A549 (cell line): ENCODE measurements around the gene MEF2C.

Experiments
- TF ChIP-seq, protein P1 (sequence below): fragments of >200 bp; sonication (Bioruptor Twin); formaldehyde crosslinking; IDR thresholded peaks from 3 replicates; pipeline ENCODE4 v1.5.1; 2016
- TF ChIP-seq, protein P2 (sequence below): fragments of 200-600 bp; sonication (generic); IDR thresholded peaks from 2 replicates; pipeline ENCODE4 v1.6.1; 2016; ENCODE audit warnings: antibody characterized with exemption, mild to moderate bottlenecking, moderate library complexity

DNA sequence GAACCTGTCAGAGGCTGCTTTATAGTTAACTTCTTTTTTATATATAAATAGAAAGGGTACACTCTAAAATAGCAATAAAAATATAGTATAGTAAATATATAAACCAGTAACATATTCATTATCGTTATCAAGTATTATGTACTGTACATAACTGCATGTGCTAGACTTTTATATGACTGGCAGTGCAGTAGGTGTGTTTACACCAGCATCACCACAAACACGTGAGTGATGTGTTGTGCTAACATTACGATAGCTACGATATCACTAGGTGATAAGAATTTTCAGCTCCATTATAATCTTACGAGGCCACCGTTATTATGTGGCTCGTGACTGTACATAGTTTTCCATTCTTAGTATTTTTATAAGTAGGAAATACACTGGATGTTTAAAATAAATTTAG lies 43.8 kb upstream of the MEF2C start:
- TF ChIP-seq, protein P1, sequence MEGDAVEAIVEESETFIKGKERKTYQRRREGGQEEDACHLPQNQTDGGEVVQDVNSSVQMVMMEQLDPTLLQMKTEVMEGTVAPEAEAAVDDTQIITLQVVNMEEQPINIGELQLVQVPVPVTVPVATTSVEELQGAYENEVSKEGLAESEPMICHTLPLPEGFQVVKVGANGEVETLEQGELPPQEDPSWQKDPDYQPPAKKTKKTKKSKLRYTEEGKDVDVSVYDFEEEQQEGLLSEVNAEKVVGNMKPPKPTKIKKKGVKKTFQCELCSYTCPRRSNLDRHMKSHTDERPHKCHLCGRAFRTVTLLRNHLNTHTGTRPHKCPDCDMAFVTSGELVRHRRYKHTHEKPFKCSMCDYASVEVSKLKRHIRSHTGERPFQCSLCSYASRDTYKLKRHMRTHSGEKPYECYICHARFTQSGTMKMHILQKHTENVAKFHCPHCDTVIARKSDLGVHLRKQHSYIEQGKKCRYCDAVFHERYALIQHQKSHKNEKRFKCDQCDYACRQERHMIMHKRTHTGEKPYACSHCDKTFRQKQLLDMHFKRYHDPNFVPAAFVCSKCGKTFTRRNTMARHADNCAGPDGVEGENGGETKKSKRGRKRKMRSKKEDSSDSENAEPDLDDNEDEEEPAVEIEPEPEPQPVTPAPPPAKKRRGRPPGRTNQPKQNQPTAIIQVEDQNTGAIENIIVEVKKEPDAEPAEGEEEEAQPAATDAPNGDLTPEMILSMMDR, result no peak
- TF ChIP-seq, protein P2, sequence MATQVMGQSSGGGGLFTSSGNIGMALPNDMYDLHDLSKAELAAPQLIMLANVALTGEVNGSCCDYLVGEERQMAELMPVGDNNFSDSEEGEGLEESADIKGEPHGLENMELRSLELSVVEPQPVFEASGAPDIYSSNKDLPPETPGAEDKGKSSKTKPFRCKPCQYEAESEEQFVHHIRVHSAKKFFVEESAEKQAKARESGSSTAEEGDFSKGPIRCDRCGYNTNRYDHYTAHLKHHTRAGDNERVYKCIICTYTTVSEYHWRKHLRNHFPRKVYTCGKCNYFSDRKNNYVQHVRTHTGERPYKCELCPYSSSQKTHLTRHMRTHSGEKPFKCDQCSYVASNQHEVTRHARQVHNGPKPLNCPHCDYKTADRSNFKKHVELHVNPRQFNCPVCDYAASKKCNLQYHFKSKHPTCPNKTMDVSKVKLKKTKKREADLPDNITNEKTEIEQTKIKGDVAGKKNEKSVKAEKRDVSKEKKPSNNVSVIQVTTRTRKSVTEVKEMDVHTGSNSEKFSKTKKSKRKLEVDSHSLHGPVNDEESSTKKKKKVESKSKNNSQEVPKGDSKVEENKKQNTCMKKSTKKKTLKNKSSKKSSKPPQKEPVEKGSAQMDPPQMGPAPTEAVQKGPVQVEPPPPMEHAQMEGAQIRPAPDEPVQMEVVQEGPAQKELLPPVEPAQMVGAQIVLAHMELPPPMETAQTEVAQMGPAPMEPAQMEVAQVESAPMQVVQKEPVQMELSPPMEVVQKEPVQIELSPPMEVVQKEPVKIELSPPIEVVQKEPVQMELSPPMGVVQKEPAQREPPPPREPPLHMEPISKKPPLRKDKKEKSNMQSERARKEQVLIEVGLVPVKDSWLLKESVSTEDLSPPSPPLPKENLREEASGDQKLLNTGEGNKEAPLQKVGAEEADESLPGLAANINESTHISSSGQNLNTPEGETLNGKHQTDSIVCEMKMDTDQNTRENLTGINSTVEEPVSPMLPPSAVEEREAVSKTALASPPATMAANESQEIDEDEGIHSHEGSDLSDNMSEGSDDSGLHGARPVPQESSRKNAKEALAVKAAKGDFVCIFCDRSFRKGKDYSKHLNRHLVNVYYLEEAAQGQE, result no peak
